ENCODE results near the gene SYNE2. TPM values are rescaled to one million over a fixed set of nuclear protein-coding genes. Genes with fewer than 3 reads are reported as not detected.

The SYNE2 gene
- total RNA-seq, 1 donor from 2014 or later, result 105 TPM

- Mint-ChIP-seq H3K4me3 (no peak overlapping the region), H3K27me3 (ENCODE audit: insufficient read depth, low read depth) (peaks cover 8% of the 10 kb centered on the region), H3K27ac (no peak overlapping the region), H3K4me1 (peaks cover 8% of the 10 kb centered on the region), H3K9me3 (no peaks in the 10 kb centered on the region), H3K36me3 (no peaks in the 10 kb centered on the region)
- no peak overlapping the region for H2AFZ ChIP-seq (replicated peaks)
- H4K20me1 ChIP-seq (ENCODE audit: low read depth), result peaks cover under 1% of the 10 kb centered on the region
- no peak for DNase-seq (ENCODE audit: low spot score)
- H3K36me3 ChIP-seq, result no peaks in the 10 kb centered on the region
- H3K4me2 ChIP-seq, result no peak overlapping the region
- peaks cover 5% of the 10 kb centered on the region for H3K79me2 ChIP-seq (ENCODE audit: low read depth)
- H3F3A ChIP-seq (ENCODE audit: low read depth), result peaks cover 16% of the 10 kb centered on the region
- peaks cover 12% of the 10 kb centered on the region for H3K27me3 ChIP-seq
- no peaks in the 10 kb centered on the region for H3K9me3 ChIP-seq (ENCODE audit: low read depth)
- no peak for TF ChIP-seq EZH2phosphoT487 (IDR thresholded peaks at IDR 0.05)
- TF ChIP-seq, protein P1, sequence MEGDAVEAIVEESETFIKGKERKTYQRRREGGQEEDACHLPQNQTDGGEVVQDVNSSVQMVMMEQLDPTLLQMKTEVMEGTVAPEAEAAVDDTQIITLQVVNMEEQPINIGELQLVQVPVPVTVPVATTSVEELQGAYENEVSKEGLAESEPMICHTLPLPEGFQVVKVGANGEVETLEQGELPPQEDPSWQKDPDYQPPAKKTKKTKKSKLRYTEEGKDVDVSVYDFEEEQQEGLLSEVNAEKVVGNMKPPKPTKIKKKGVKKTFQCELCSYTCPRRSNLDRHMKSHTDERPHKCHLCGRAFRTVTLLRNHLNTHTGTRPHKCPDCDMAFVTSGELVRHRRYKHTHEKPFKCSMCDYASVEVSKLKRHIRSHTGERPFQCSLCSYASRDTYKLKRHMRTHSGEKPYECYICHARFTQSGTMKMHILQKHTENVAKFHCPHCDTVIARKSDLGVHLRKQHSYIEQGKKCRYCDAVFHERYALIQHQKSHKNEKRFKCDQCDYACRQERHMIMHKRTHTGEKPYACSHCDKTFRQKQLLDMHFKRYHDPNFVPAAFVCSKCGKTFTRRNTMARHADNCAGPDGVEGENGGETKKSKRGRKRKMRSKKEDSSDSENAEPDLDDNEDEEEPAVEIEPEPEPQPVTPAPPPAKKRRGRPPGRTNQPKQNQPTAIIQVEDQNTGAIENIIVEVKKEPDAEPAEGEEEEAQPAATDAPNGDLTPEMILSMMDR (IDR thresholded peaks at IDR 0.05), result no peak
- no peak for TF ChIP-seq EZH2 (IDR thresholded peaks at IDR 0.05)
- H3K4me3 ChIP-seq, result no peak overlapping the region
- H3K9ac ChIP-seq, result no peak overlapping the region
- H3K4me1 ChIP-seq, result no peaks in the 10 kb centered on the region
- H3K27ac ChIP-seq, result no peak overlapping the region
Measured at GRCh38 chr14:63848890-63849289, 3.9 kb upstream of the SYNE2 start.

DNA sequence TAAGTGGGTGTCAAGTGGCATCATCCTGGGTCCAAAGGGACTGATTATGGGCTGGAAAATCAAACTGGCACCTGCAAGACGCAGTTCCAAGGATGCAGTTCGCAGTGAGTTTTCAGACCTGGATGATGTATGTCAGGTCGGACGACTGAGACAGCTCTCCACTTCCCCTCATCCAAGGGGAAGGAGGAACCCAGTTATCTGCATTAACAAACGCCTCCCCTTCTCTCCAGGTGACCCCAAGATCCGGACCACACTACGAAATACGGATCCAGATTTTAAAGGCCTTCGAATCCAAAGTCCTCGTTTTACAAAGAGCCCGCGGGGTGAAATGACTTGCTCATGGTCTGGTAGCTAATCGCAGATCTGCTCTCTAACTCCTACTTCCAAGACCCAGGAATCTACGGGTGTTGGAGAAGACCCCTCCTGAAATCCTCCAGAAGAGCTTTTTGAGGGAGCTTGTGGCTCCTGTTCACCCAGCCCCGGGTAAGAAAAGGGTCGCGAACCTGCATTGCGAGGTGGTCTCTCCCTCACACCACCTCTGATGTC, 460 bp upstream of the SYNE2 start:
- no peaks in the 10 kb centered on the region for H3K9me3 ChIP-seq (ENCODE audit: low read depth)
- Mint-ChIP-seq H3K27ac (peak overlapping the region; percentile 85), H3K36me3 (peaks cover 3% of the 10 kb centered on the region), H3K27me3 (ENCODE audit: insufficient read depth, low read depth) (peaks cover 10% of the 10 kb centered on the region), H3K4me1 (peaks cover 22% of the 10 kb centered on the region), H3K4me3 (peak overlapping the region; percentile 98), H3K9me3 (no peaks in the 10 kb centered on the region)
- no peak overlapping the region for H3K27ac ChIP-seq
- peak overlapping the region; percentile 100 for H3K4me3 ChIP-seq
- peaks cover 12% of the 10 kb centered on the region for H3K27me3 ChIP-seq
- peaks cover 26% of the 10 kb centered on the region for H3F3A ChIP-seq (ENCODE audit: low read depth)
- TF ChIP-seq, protein P1 (IDR thresholded peaks at IDR 0.05), result no peak
- TF ChIP-seq EZH2phosphoT487 (IDR thresholded peaks at IDR 0.05) (no peak), EZH2 (IDR thresholded peaks at IDR 0.05) (no peak)
- H4K20me1 ChIP-seq (ENCODE audit: low read depth), result peaks cover 36% of the 10 kb centered on the region
- peak overlapping the region; percentile 76 for H3K4me2 ChIP-seq
- DNase-seq (ENCODE audit: low spot score), result no peak
- peak overlapping the region; percentile 91 for H2AFZ ChIP-seq (replicated peaks)
- H3K4me1 ChIP-seq, result peaks cover 13% of the 10 kb centered on the region
- no peaks in the 10 kb centered on the region for H3K36me3 ChIP-seq
- H3K9ac ChIP-seq, result no peak overlapping the region
- peaks cover 40% of the 10 kb centered on the region for H3K79me2 ChIP-seq (ENCODE audit: low read depth)

DNA sequence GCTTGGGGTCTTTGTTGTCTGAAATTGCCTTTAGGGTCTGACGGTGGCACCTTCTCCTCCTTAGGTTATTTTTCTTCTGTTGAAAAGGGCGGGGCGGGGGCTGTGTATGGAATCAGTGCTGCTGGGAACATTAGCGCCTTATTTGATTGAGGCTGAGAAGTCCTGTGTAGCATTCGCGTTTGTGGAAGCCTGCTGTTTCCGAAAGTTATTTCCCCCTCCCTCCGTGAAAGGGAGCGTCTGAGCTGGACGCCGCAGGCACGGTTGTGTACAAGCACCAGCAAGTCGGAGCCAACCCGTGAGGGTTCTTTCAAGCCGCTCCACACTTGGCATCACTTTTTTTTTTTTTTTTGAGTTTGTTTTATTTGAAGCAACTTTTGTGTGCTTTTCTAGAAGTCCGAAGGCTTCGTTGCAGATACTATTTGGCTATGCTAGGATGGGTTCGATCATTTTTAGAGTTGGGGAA, 1.1 kb downstream of the SYNE2 start:
- H2AFZ ChIP-seq (replicated peaks), result peak overlapping the region; percentile 93
- H3K27ac ChIP-seq, result peak overlapping the region; percentile 88
- H3K27ac Mint-ChIP-seq, result peak overlapping the region; percentile 93
- H3K4me2 ChIP-seq, result peak overlapping the region; percentile 97
- peaks cover 46% of the 10 kb centered on the region for H4K20me1 ChIP-seq (ENCODE audit: low read depth)
- peaks cover 12% of the 10 kb centered on the region for H3K27me3 ChIP-seq
- H3K27me3 Mint-ChIP-seq (ENCODE audit: insufficient read depth, low read depth), result peaks cover 10% of the 10 kb centered on the region
- H3K4me3 Mint-ChIP-seq, result peak overlapping the region; percentile 98
- peaks cover 13% of the 10 kb centered on the region for H3K4me1 ChIP-seq
- peak overlapping the region; percentile 100 for H3K4me3 ChIP-seq
- H3K36me3 Mint-ChIP-seq, result peaks cover 7% of the 10 kb centered on the region
- H3K4me1 Mint-ChIP-seq, result peaks cover 22% of the 10 kb centered on the region
- H3F3A ChIP-seq (ENCODE audit: low read depth), result peaks cover 26% of the 10 kb centered on the region
- no peaks in the 10 kb centered on the region for H3K9me3 ChIP-seq (ENCODE audit: low read depth)
- H3K9ac ChIP-seq, result no peak overlapping the region
- peaks cover 55% of the 10 kb centered on the region for H3K79me2 ChIP-seq (ENCODE audit: low read depth)
- H3K9me3 Mint-ChIP-seq, result no peaks in the 10 kb centered on the region
- no peaks in the 10 kb centered on the region for H3K36me3 ChIP-seq
- TF ChIP-seq EZH2phosphoT487 (IDR thresholded peaks at IDR 0.05), result no peak
- DNase-seq (ENCODE audit: low spot score), result peak; percentile 68

- Mint-ChIP-seq H3K27ac (peak overlapping the region; percentile 93), H3K27me3 (ENCODE audit: insufficient read depth, low read depth) (peaks cover 10% of the 10 kb centered on the region), H3K4me3 (peak overlapping the region; percentile 98), H3K9me3 (no peaks in the 10 kb centered on the region), H3K4me1 (peaks cover 22% of the 10 kb centered on the region), H3K36me3 (peaks cover 7% of the 10 kb centered on the region)
- peak; percentile 67 for DNase-seq (ENCODE audit: low spot score)
- peak overlapping the region; percentile 100 for H3K4me3 ChIP-seq
- no peaks in the 10 kb centered on the region for H3K9me3 ChIP-seq (ENCODE audit: low read depth)
- H3K36me3 ChIP-seq, result no peaks in the 10 kb centered on the region
- H2AFZ ChIP-seq (replicated peaks), result peak overlapping the region; percentile 93
- TF ChIP-seq EZH2 (IDR thresholded peaks at IDR 0.05), result no peak
- TF ChIP-seq, protein P1 (IDR thresholded peaks at IDR 0.05), result no peak
- no peak for TF ChIP-seq EZH2phosphoT487 (IDR thresholded peaks at IDR 0.05)
- H3K79me2 ChIP-seq (ENCODE audit: low read depth), result peaks cover 60% of the 10 kb centered on the region
- H3K4me1 ChIP-seq, result peaks cover 13% of the 10 kb centered on the region
- peaks cover 12% of the 10 kb centered on the region for H3K27me3 ChIP-seq
- no peak overlapping the region for H3K9ac ChIP-seq
- peaks cover 46% of the 10 kb centered on the region for H4K20me1 ChIP-seq (ENCODE audit: low read depth)
- peak overlapping the region; percentile 97 for H3K4me2 ChIP-seq
- H3F3A ChIP-seq (ENCODE audit: low read depth), result peaks cover 26% of the 10 kb centered on the region
- H3K27ac ChIP-seq, result no peak overlapping the region
Measured at GRCh38 chr14:63854330-63854729, 1.5 kb downstream of the SYNE2 start.

Data from neural progenitor cell (in vitro differentiated cells).